ENCODE results near the gene PSMA4. TPM values are rescaled to one million over a fixed set of nuclear protein-coding genes. Genes with fewer than 3 reads are reported as not detected.

The PSMA4 gene
- total and polyA plus RNA-seq, 2 donors (not counting 1 experiment from before 2014, with no cell fraction given), result 54.6 to 95.9 TPM

- Mint-ChIP-seq H3K4me3 (no peak overlapping the region), H3K9me3 (ENCODE audit: insufficient read depth) (no peaks in the 10 kb centered on the region), H3K4me1 (no peaks in the 10 kb centered on the region), H3K27ac (no peak overlapping the region), H3K27me3 (no peaks in the 10 kb centered on the region)
- H3K4me3 ChIP-seq (ENCODE audit: control extremely low read depth in 1 of 5, extremely low read depth in 1 of 5, insufficient read depth in 1 of 5, low read depth in 2 of 5, low read length in 4 of 5), result no peak overlapping the region
- WGBS (ENCODE audit: insufficient coverage), result 93% methylated on average over 4 of the region's 5 CpGs
- H3K79me2 ChIP-seq (ENCODE audit: control insufficient read depth, insufficient read depth, low read length), result no peaks in the 10 kb centered on the region
- H3K4me2 ChIP-seq (replicated peaks; ENCODE audit: low read depth, low read length, poor library complexity, severe bottlenecking), result no peak overlapping the region
- no peaks in the 10 kb centered on the region for H3K4me1 ChIP-seq (ENCODE audit: control insufficient read depth in 2 of 2, insufficient read depth in 2 of 2, low read length in 2 of 2)
- TF ChIP-seq EZH2 (IDR thresholded peaks at IDR 0.05; ENCODE audit: borderline replicate concordance, insufficient read depth, low read depth, low read length, poor library complexity, severe bottlenecking) (no peak), CTCF (IDR thresholded peaks at IDR 0.05) (no peak)
- H3K36me3 ChIP-seq (replicated peaks in 1 of 2; ENCODE audit: control extremely low read depth in 1 of 2, control insufficient read depth in 1 of 2, extremely low read depth in 1 of 2, insufficient read depth in 2 of 2, low read length in 1 of 2), result no peaks in the 10 kb centered on the region
- no peak for ATAC-seq (ENCODE audit: low read depth)
- H4K20me1 ChIP-seq (ENCODE audit: control insufficient read depth, insufficient read depth, low read length, poor library complexity, severe bottlenecking), result no peaks in the 10 kb centered on the region
- CTCF ChIA-PET, result no interaction called here
- intact Hi-C loops (cut with micrococcal nuclease), result no loop called here
- DNase-seq, result no peak
- no peak overlapping the region for H2AFZ ChIP-seq (ENCODE audit: insufficient read depth, low read depth, low read length, poor library complexity, severe bottlenecking)
- H3K9me3 ChIP-seq (ENCODE audit: control extremely low read depth in 1 of 3, control insufficient read depth in 2 of 3, insufficient read depth in 1 of 3, low read length in 2 of 3), result peaks cover 0 to 11% (median 2%) of the 10 kb centered on the region in 3 donors
- POLR2A ChIA-PET, result no interaction called here
- H3K27me3 ChIP-seq (replicated peaks in 1 of 4; ENCODE audit: control extremely low read depth in 1 of 4, control insufficient read depth in 3 of 4, insufficient read depth in 4 of 4, low read length in 3 of 4), result no peaks in the 10 kb centered on the region
- H3K9ac ChIP-seq (ENCODE audit: low read length), result no peak overlapping the region
- no peak overlapping the region for H3K27ac ChIP-seq (ENCODE audit: low read length in 2 of 2)
Measured at GRCh38 chr15:78524230-78524629, 16.0 kb upstream of the PSMA4 start.

- Mint-ChIP-seq H3K27me3 (no peaks in the 10 kb centered on the region), H3K27ac (no peak overlapping the region), H3K4me1 (no peaks in the 10 kb centered on the region), H3K4me3 (no peak overlapping the region), H3K9me3 (ENCODE audit: insufficient read depth) (no peaks in the 10 kb centered on the region)
- H3K4me3 ChIP-seq (ENCODE audit: control extremely low read depth in 1 of 5, extremely low read depth in 1 of 5, insufficient read depth in 1 of 5, low read depth in 2 of 5, low read length in 4 of 5), result no peak overlapping the region
- WGBS (ENCODE audit: insufficient coverage), result 100% methylated on average over 2 of the region's 5 CpGs
- DNase-seq (no peak), ATAC-seq (ENCODE audit: low read depth) (no peak)
- H3K36me3 ChIP-seq (replicated peaks in 1 of 2; ENCODE audit: control extremely low read depth in 1 of 2, control insufficient read depth in 1 of 2, extremely low read depth in 1 of 2, insufficient read depth in 2 of 2, low read length in 1 of 2), result no peaks in the 10 kb centered on the region
- no peak overlapping the region for H2AFZ ChIP-seq (ENCODE audit: insufficient read depth, low read depth, low read length, poor library complexity, severe bottlenecking)
- CTCF ChIA-PET, result no interaction called here
- no peak for TF ChIP-seq CTCF (IDR thresholded peaks at IDR 0.05)
- no peak for TF ChIP-seq EZH2 (IDR thresholded peaks at IDR 0.05; ENCODE audit: borderline replicate concordance, insufficient read depth, low read depth, low read length, poor library complexity, severe bottlenecking)
- H3K79me2 ChIP-seq (ENCODE audit: control insufficient read depth, insufficient read depth, low read length), result no peaks in the 10 kb centered on the region
- H3K4me2 ChIP-seq (replicated peaks; ENCODE audit: low read depth, low read length, poor library complexity, severe bottlenecking), result no peak overlapping the region
- no peak overlapping the region for H3K27ac ChIP-seq (ENCODE audit: low read length in 2 of 2)
- no peaks in the 10 kb centered on the region for H3K4me1 ChIP-seq (ENCODE audit: control insufficient read depth in 2 of 2, insufficient read depth in 2 of 2, low read length in 2 of 2)
- peaks cover 0 to 11% (median 2%) of the 10 kb centered on the region in 3 donors for H3K9me3 ChIP-seq (ENCODE audit: control extremely low read depth in 1 of 3, control insufficient read depth in 2 of 3, insufficient read depth in 1 of 3, low read length in 2 of 3)
- H3K9ac ChIP-seq (ENCODE audit: low read length), result no peak overlapping the region
- POLR2A ChIA-PET, result no interaction called here
- H3K27me3 ChIP-seq (replicated peaks in 1 of 4; ENCODE audit: control extremely low read depth in 1 of 4, control insufficient read depth in 3 of 4, insufficient read depth in 4 of 4, low read length in 3 of 4), result no peaks in the 10 kb centered on the region
- intact Hi-C loops (cut with micrococcal nuclease), result no loop called here
- H4K20me1 ChIP-seq (ENCODE audit: control insufficient read depth, insufficient read depth, low read length, poor library complexity, severe bottlenecking), result no peaks in the 10 kb centered on the region
Measured at GRCh38 chr15:78527325-78527724, 12.9 kb upstream of the PSMA4 start.

Measured in B cell (primary cell).